ENCODE results near the gene BPIFB2. TPM values are rescaled to one million over a fixed set of nuclear protein-coding genes. Genes with fewer than 3 reads are reported as not detected.

Gene BPIFB2
- polyA plus RNA-seq, 1 donor from 2014 or later, result not detected

DNA sequence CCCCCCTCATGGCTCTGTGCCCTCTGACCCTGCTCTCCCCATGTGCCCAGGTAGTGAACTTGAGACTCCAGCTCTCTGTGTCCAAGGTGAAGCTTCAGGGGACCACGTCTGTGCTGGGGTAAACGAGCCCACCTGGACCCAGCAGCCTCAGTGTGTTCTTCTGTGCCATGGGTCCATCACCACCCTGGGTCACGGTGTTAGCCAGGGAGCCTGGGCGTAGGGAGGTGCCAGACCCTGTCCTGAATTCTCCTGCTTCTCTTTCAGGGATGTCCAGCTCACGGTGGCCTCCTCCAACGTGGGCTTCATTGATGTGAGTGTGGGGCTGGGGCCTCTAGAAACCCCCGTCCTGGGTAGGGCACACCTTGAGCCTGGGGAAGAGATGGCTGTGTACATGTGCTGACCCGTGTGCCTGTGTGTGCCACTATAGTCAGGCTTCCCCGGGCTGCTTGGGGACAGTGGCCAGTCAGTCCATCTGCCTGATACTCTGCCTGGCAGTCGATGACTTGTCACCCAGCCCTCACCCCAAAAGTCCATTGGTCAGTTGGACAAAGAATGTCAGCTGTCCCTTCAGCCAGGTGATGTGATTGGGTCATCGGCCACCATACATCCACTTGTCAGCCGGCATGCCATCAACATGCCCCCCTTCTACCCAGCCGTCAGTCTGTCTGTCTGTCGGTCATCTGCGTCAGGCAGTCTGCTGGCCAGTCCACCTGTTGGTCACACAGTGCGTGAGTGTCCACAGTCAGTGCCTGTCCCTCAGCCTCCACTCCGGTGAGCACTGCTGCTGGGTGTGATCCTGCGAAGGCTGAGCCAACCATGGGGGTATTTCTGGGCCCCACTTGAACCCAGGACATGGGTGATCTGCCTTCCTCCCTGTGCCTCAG lies 13.0 kb downstream of the BPIFB2 start:
- no peaks in the 10 kb centered on the region for H3F3A ChIP-seq (ENCODE audit: insufficient read depth, low read length, poor library complexity, severe bottlenecking)
- no peak overlapping the region for H3K4me2 ChIP-seq (ENCODE audit: low read length)
- H3K27ac ChIP-seq (ENCODE audit: low read length), result no peak overlapping the region
- H3K9me3 ChIP-seq (ENCODE audit: low read length), result no peaks in the 10 kb centered on the region
- no peaks in the 10 kb centered on the region for H3K27me3 ChIP-seq (ENCODE audit: insufficient read depth, low read depth, low read length)
- no peaks in the 10 kb centered on the region for H4K20me1 ChIP-seq (ENCODE audit: insufficient read depth)
- H3K9ac ChIP-seq (ENCODE audit: low read length), result no peak overlapping the region
- TF ChIP-seq RAD21 (conservative IDR thresholded peaks at IDR 0.05) (no peak), TAF1 (IDR thresholded peaks at IDR 0.05; ENCODE audit: low read depth) (no peak), SMC3 (conservative IDR thresholded peaks at IDR 0.05; ENCODE audit: poor library complexity) (no peak), MXI1 (conservative IDR thresholded peaks at IDR 0.05; ENCODE audit: poor library complexity, severe bottlenecking) (no peak), POLR2AphosphoS5 (IDR thresholded peaks at IDR 0.05) (no peak), EZH2 (IDR thresholded peaks at IDR 0.05; ENCODE audit: borderline replicate concordance, insufficient read depth, low read length, poor library complexity, severe bottlenecking) (no peak), EP300 (conservative IDR thresholded peaks at IDR 0.05; ENCODE audit: poor library complexity, severe bottlenecking) (no peak)
- TF ChIP-seq, protein P1, sequence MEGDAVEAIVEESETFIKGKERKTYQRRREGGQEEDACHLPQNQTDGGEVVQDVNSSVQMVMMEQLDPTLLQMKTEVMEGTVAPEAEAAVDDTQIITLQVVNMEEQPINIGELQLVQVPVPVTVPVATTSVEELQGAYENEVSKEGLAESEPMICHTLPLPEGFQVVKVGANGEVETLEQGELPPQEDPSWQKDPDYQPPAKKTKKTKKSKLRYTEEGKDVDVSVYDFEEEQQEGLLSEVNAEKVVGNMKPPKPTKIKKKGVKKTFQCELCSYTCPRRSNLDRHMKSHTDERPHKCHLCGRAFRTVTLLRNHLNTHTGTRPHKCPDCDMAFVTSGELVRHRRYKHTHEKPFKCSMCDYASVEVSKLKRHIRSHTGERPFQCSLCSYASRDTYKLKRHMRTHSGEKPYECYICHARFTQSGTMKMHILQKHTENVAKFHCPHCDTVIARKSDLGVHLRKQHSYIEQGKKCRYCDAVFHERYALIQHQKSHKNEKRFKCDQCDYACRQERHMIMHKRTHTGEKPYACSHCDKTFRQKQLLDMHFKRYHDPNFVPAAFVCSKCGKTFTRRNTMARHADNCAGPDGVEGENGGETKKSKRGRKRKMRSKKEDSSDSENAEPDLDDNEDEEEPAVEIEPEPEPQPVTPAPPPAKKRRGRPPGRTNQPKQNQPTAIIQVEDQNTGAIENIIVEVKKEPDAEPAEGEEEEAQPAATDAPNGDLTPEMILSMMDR (IDR thresholded peaks at IDR 0.05; ENCODE audit: poor library complexity, severe bottlenecking), result no peak
- TF ChIP-seq, protein P2, sequence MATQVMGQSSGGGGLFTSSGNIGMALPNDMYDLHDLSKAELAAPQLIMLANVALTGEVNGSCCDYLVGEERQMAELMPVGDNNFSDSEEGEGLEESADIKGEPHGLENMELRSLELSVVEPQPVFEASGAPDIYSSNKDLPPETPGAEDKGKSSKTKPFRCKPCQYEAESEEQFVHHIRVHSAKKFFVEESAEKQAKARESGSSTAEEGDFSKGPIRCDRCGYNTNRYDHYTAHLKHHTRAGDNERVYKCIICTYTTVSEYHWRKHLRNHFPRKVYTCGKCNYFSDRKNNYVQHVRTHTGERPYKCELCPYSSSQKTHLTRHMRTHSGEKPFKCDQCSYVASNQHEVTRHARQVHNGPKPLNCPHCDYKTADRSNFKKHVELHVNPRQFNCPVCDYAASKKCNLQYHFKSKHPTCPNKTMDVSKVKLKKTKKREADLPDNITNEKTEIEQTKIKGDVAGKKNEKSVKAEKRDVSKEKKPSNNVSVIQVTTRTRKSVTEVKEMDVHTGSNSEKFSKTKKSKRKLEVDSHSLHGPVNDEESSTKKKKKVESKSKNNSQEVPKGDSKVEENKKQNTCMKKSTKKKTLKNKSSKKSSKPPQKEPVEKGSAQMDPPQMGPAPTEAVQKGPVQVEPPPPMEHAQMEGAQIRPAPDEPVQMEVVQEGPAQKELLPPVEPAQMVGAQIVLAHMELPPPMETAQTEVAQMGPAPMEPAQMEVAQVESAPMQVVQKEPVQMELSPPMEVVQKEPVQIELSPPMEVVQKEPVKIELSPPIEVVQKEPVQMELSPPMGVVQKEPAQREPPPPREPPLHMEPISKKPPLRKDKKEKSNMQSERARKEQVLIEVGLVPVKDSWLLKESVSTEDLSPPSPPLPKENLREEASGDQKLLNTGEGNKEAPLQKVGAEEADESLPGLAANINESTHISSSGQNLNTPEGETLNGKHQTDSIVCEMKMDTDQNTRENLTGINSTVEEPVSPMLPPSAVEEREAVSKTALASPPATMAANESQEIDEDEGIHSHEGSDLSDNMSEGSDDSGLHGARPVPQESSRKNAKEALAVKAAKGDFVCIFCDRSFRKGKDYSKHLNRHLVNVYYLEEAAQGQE (IDR thresholded peaks at IDR 0.05; ENCODE audit: borderline replicate concordance), result no peak
- no peaks in the 10 kb centered on the region for H3K36me3 ChIP-seq (ENCODE audit: insufficient read depth, low read length)
- no peak overlapping the region for H3K4me3 ChIP-seq (ENCODE audit: low read length)
- no peaks in the 10 kb centered on the region for H3K79me2 ChIP-seq (replicated peaks; ENCODE audit: insufficient read depth, low read length)
- no peak overlapping the region for H2AFZ ChIP-seq (ENCODE audit: low read depth, low read length)
- no peaks in the 10 kb centered on the region for H3K9me2 ChIP-seq (ENCODE audit: insufficient read depth, low read length)

DNA sequence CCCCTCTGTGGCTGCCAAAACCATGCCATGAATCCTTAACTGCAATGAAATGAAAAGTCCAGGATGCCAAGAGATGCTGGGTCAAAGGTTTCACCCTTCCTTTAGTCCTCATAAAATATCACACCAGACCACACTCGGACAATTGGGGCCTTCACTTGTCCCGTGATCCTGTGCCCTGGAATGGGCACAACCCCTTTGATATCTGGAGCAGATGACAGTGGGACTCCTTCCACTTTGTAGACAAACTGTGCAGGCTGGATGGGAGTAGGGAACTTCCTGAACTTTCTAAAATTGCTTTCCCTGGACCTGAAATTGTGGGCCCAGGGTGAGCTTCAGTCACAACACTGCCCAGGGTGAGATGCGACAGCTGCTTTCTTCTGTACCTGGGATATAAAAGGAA lies 14.4 kb downstream of the BPIFB2 start:
- TF ChIP-seq, protein P1 (IDR thresholded peaks at IDR 0.05; ENCODE audit: poor library complexity, severe bottlenecking), result no peak
- no peak for TF ChIP-seq EP300 (conservative IDR thresholded peaks at IDR 0.05; ENCODE audit: poor library complexity, severe bottlenecking)
- TF ChIP-seq EZH2 (IDR thresholded peaks at IDR 0.05; ENCODE audit: borderline replicate concordance, insufficient read depth, low read length, poor library complexity, severe bottlenecking), result no peak
- TF ChIP-seq TAF1 (IDR thresholded peaks at IDR 0.05; ENCODE audit: low read depth), result no peak
- H3K9ac ChIP-seq (ENCODE audit: low read length), result no peak overlapping the region
- no peaks in the 10 kb centered on the region for H3K27me3 ChIP-seq (ENCODE audit: insufficient read depth, low read depth, low read length)
- H3F3A ChIP-seq (ENCODE audit: insufficient read depth, low read length, poor library complexity, severe bottlenecking), result no peaks in the 10 kb centered on the region
- H3K79me2 ChIP-seq (replicated peaks; ENCODE audit: insufficient read depth, low read length), result no peaks in the 10 kb centered on the region
- H3K9me3 ChIP-seq (ENCODE audit: low read length), result no peaks in the 10 kb centered on the region
- H3K4me3 ChIP-seq (ENCODE audit: low read length), result no peak overlapping the region
- no peaks in the 10 kb centered on the region for H3K36me3 ChIP-seq (ENCODE audit: insufficient read depth, low read length)
- H4K20me1 ChIP-seq (ENCODE audit: insufficient read depth), result no peaks in the 10 kb centered on the region
- no peak overlapping the region for H3K27ac ChIP-seq (ENCODE audit: low read length)
- no peak overlapping the region for H3K4me2 ChIP-seq (ENCODE audit: low read length)
- no peak overlapping the region for H2AFZ ChIP-seq (ENCODE audit: low read depth, low read length)
- no peaks in the 10 kb centered on the region for H3K9me2 ChIP-seq (ENCODE audit: insufficient read depth, low read length)

Data from neural cell (in vitro differentiated cells).